Neutrophil (primary cell): ENCODE results near the gene KNDC1.

Experiments
- H3K27ac ChIP-seq: fragments of 200-600 bp; sonication (generic); 2 replicates; pipeline ENCODE4 v1.5.1; 2016; ENCODE audit warnings: mild to moderate bottlenecking, moderate library complexity
- H3K27me3 ChIP-seq: fragments of 200-600 bp; sonication (generic); 2 replicates; pipeline ENCODE4 v1.6.0; 2016; ENCODE audit warnings: mild to moderate bottlenecking
- H3K36me3 ChIP-seq: fragments of 200-600 bp; sonication (generic); 2 replicates; pipeline ENCODE4 v1.5.1; 2017
- H3K4me1 ChIP-seq, 2 experiments: fragments of 200-600 bp in 1 of 2; sonication (generic) in 1 of 2; 1 replicate in 1 of 2; 2 replicates in 1 of 2; pipeline versions ENCODE4 v1.5.1 to v1.6.1; 2013 to 2016; ENCODE audit warnings: low read depth in 1 of 2, low read length in 1 of 2, mild to moderate bottlenecking in 1 of 2, moderate library complexity in 1 of 2; ENCODE audit not compliant: control insufficient read depth in 1 of 2, insufficient read depth in 1 of 2
- H3K4me3 ChIP-seq, 2 experiments: fragments of 200-600 bp in 1 of 2; sonication (generic) in 1 of 2; 1 replicate in 1 of 2; 2 replicates in 1 of 2; pipeline ENCODE4 v1.5.1; 2013 to 2016; ENCODE audit warnings: low read depth in 1 of 2, low read length in 1 of 2, mild to moderate bottlenecking in 1 of 2, moderate library complexity in 1 of 2
- H3K9me3 ChIP-seq: fragments of 200-600 bp; sonication (generic); 2 replicates; pipeline ENCODE4 v1.5.1; 2016
- CTCF ChIP-seq: fragments of 200-600 bp; sonication (generic); IDR thresholded peaks from 2 replicates; pipeline ENCODE4 v1.5.1; 2016; ENCODE audit warnings: antibody characterized with exemption

KNDC1 gene

GRCh38 chr10:133165556-133166503 is 5.8 kb downstream of the KNDC1 start:
- no peaks in the 10 kb centered on the region for H3K4me1 ChIP-seq
- peaks cover 29% of the 10 kb centered on the region for H3K27me3 ChIP-seq
- TF ChIP-seq CTCF: no peak
- H3K36me3 ChIP-seq: no peaks in the 10 kb centered on the region
- H3K4me3 ChIP-seq: no peak overlapping the region
- H3K9me3 ChIP-seq: no peaks in the 10 kb centered on the region
- no peak overlapping the region for H3K27ac ChIP-seq

GRCh38 chr10:133166504-133166827 is 6.4 kb downstream of the KNDC1 start:
- Histone ChIP-seq H3K4me3 (no peak overlapping the region), H3K9me3 (no peaks in the 10 kb centered on the region), H3K27me3 (peaks cover 22% of the 10 kb centered on the region), H3K36me3 (no peaks in the 10 kb centered on the region), H3K4me1 (no peaks in the 10 kb centered on the region), H3K27ac (no peak overlapping the region)
- no peak for TF ChIP-seq CTCF

- Histone ChIP-seq H3K4me1 (no peaks in the 10 kb centered on the region), H3K27ac (no peak overlapping the region), H3K27me3 (peaks cover 16% of the 10 kb centered on the region), H3K4me3 (no peak overlapping the region), H3K36me3 (no peaks in the 10 kb centered on the region), H3K9me3 (no peaks in the 10 kb centered on the region)
- TF ChIP-seq CTCF: no peak
Measured at GRCh38 chr10:133166828-133167692, 7.0 kb downstream of the KNDC1 start.

- Histone ChIP-seq H3K27me3 (peaks cover 7% of the 10 kb centered on the region), H3K4me3 (no peak overlapping the region), H3K9me3 (no peaks in the 10 kb centered on the region), H3K36me3 (no peaks in the 10 kb centered on the region), H3K4me1 (no peaks in the 10 kb centered on the region), H3K27ac (no peak overlapping the region)
- TF ChIP-seq CTCF: no peak
Measured at GRCh38 chr10:133167693-133168616, 7.9 kb downstream of the KNDC1 start.

- no peak for TF ChIP-seq CTCF
- H3K36me3 ChIP-seq: no peaks in the 10 kb centered on the region
- no peak overlapping the region for H3K4me3 ChIP-seq
- peaks cover under 1% of the 10 kb centered on the region for H3K27me3 ChIP-seq
- H3K4me1 ChIP-seq: no peaks in the 10 kb centered on the region
- H3K27ac ChIP-seq: no peak overlapping the region
- no peaks in the 10 kb centered on the region for H3K9me3 ChIP-seq
Measured at GRCh38 chr10:133168617-133169031, 8.6 kb downstream of the KNDC1 start.
